H1 (cell line): Measurements from ENCODE around the gene FHL2. TPM values are rescaled to one million over a fixed set of nuclear protein-coding genes. Genes with fewer than 3 reads are reported as not detected.

Experiments
- CTCF ChIA-PET: fragments of 300-600 bp; sonication (Branson Sonifier 250); formaldehyde crosslinking; loops from one replicate; lab custom pipeline; 2021; ENCODE audit not compliant: partially characterized antibody; lab: Charles Lee
- POLR2A ChIA-PET: fragments of 300-600 bp; sonication (Branson Sonifier 250); formaldehyde crosslinking; loops from one replicate; lab custom pipeline; 2021; ENCODE audit warnings: inconsistent platforms; ENCODE audit not compliant: partially characterized antibody; lab: Charles Lee
- DNase-seq, 2 experiments: peaks; one replicate each; pipeline versions ENCODE4 v3.0.0 to v3.0.0-alpha.2; 2010 to 2022; ENCODE audit warnings: low spot score in 2 of 2, low read depth in 1 of 2, mixed read lengths in 1 of 2
- FAIRE-seq: peaks from 2 replicates; lab custom pipeline; 2011; peaks lifted over from hg19 to GRCh38; lab: Jason Lieb, UNC
- H2AFZ ChIP-seq: 2 replicates; pipeline ENCODE4 v1.8.1; 2012; ENCODE audit warnings: low read length, inconsistent platforms
- H2AK5ac ChIP-seq: 2 replicates; pipeline ENCODE4 v1.6.1; 2013; ENCODE audit warnings: low read depth, low read length
- H2BK120ac ChIP-seq: replicated peaks from 2 replicates; pipeline ENCODE3; 2013; ENCODE audit warnings: low read depth, low read length, inconsistent platforms
- H2BK12ac ChIP-seq: 2 replicates; pipeline ENCODE4 v1.6.1; 2013; ENCODE audit warnings: low read depth, low read length
- H2BK15ac ChIP-seq: 2 replicates; pipeline ENCODE4 v1.6.1; 2013; ENCODE audit warnings: low read length
- H2BK20ac ChIP-seq: 2 replicates; pipeline ENCODE4 v1.6.1; 2013; ENCODE audit warnings: low read length
- H2BK5ac ChIP-seq: 2 replicates; pipeline ENCODE4 v1.6.1; 2013; ENCODE audit warnings: low read depth, low read length
- H3K14ac ChIP-seq: 2 replicates; pipeline ENCODE4 v1.6.1; 2013; ENCODE audit warnings: inconsistent platforms; ENCODE audit not compliant: insufficient read length
- H3K18ac ChIP-seq: 2 replicates; pipeline ENCODE4 v1.6.1; 2013; ENCODE audit warnings: low read length; ENCODE audit errors: extremely low read depth
- H3K23ac ChIP-seq: 2 replicates; pipeline ENCODE4 v1.6.1; 2013; ENCODE audit warnings: inconsistent platforms; ENCODE audit not compliant: insufficient read length
- H3K23me2 ChIP-seq: 2 replicates; pipeline ENCODE4 v1.6.1; 2013; ENCODE audit warnings: low read depth, low read length
- H3K27ac ChIP-seq: 2 replicates; pipeline ENCODE4 v1.6.1; 2011; ENCODE audit warnings: low read depth, low read length, inconsistent platforms
- H3K27me3 ChIP-seq, 4 experiments: replicated peaks in 1 of 4; 1 replicate in 1 of 4; 2 replicates in 3 of 4; pipeline versions ENCODE4 v1.6.1 to v1.8.1; 2011 to 2013; ENCODE audit warnings: low read length in 3 of 4, mild to moderate bottlenecking in 3 of 4, inconsistent platforms in 2 of 4, mixed read lengths in 2 of 4, moderate library complexity in 1 of 4; ENCODE audit not compliant: control insufficient read depth in 3 of 4, insufficient read depth in 3 of 4; ENCODE audit errors: extremely low read depth in 1 of 4
- H3K36me3 ChIP-seq, 4 experiments: 2 replicates each; pipeline versions ENCODE4 v1.6.1 to v1.8.1; 2011 to 2013; ENCODE audit warnings: mild to moderate bottlenecking in 4 of 4, low read length in 3 of 4, moderate library complexity in 2 of 4, control low read depth in 1 of 4, inconsistent platforms in 1 of 4; ENCODE audit not compliant: insufficient read depth in 4 of 4, control insufficient read depth in 2 of 4
- H3K4ac ChIP-seq: replicated peaks from 2 replicates; pipeline ENCODE3; 2013; ENCODE audit warnings: low read length, low read depth, mixed read lengths, inconsistent platforms; ENCODE audit not compliant: insufficient read length
- H3K4me1 ChIP-seq, 4 experiments: replicated peaks in 1 of 4; 1 replicate in 1 of 4; 2 replicates in 3 of 4; pipeline versions ENCODE4 v1.6.1 to v1.8.1; 2011 to 2013; ENCODE audit warnings: low read length in 3 of 4, inconsistent platforms in 2 of 4, mixed read lengths in 1 of 4; ENCODE audit not compliant: insufficient read depth in 4 of 4, control insufficient read depth in 3 of 4
- H3K4me2 ChIP-seq, 2 experiments: 2 replicates each; pipeline versions ENCODE4 v1.6.1 to v1.8.1; 2011 to 2013; ENCODE audit warnings: low read depth in 2 of 2, low read length in 2 of 2, control low read depth in 1 of 2, inconsistent platforms in 1 of 2, mild to moderate bottlenecking in 1 of 2; ENCODE audit not compliant: insufficient read depth in 1 of 2
- H3K4me3 ChIP-seq, 4 experiments: fragments of 200-600, 300-600 bp in 1 of 4; sonication (generic), shearing (Covaris generic), sonication (Bioruptor Twin) in 1 of 4; 2 replicates each; pipeline versions ENCODE4 v1.5.1 to v1.8.1; 2011 to 2016; ENCODE audit warnings: low read length in 4 of 4, low read depth in 3 of 4, control low read depth in 2 of 4, inconsistent platforms in 2 of 4, mild to moderate bottlenecking in 2 of 4, mixed read lengths in 1 of 4, moderate library complexity in 1 of 4; ENCODE audit not compliant: insufficient read depth in 2 of 4; ENCODE audit errors: extremely low read depth in 1 of 4
- H3K56ac ChIP-seq: replicated peaks from 2 replicates; pipeline ENCODE3; 2013; ENCODE audit warnings: low read depth, mild to moderate bottlenecking, mixed read lengths, low read length, inconsistent platforms; ENCODE audit not compliant: insufficient read length
- H3K79me1 ChIP-seq: 2 replicates; pipeline ENCODE4 v1.6.1; 2013; ENCODE audit warnings: low read depth, low read length, control low read depth
- H3K79me2 ChIP-seq, 2 experiments: 2 replicates each; pipeline versions ENCODE4 v1.6.1 to v1.8.1; 2012 to 2013; ENCODE audit warnings: low read length in 2 of 2, mild to moderate bottlenecking in 2 of 2, inconsistent platforms in 1 of 2; ENCODE audit not compliant: insufficient read depth in 2 of 2, control insufficient read depth in 1 of 2
- H3K9ac ChIP-seq, 4 experiments: replicated peaks in 1 of 4; 1 replicate in 1 of 4; 2 replicates in 3 of 4; pipeline versions ENCODE4 v1.6.1 to v1.8.1; 2011 to 2013; ENCODE audit warnings: low read depth in 3 of 4, low read length in 3 of 4, control low read depth in 2 of 4, mild to moderate bottlenecking in 2 of 4, moderate library complexity in 2 of 4, inconsistent platforms in 1 of 4; ENCODE audit errors: extremely low read depth in 1 of 4
- H3K9me3 ChIP-seq, 2 experiments: 2 replicates each; pipeline versions ENCODE4 v1.6.1 to v1.8.1; 2012 to 2013; ENCODE audit warnings: mild to moderate bottlenecking in 2 of 2, moderate library complexity in 2 of 2, control low read depth in 1 of 2, inconsistent platforms in 1 of 2, low read depth in 1 of 2, low read length in 1 of 2, mixed read lengths in 1 of 2; ENCODE audit not compliant: insufficient read depth in 2 of 2
- H4K20me1 ChIP-seq, 2 experiments: replicated peaks in 1 of 2; 2 replicates each; pipeline versions ENCODE3 to v1.8.1; 2011 to 2013; ENCODE audit warnings: inconsistent platforms in 2 of 2, low read length in 2 of 2, mild to moderate bottlenecking in 1 of 2; ENCODE audit not compliant: insufficient read depth in 2 of 2, control insufficient read depth in 1 of 2
- H4K5ac ChIP-seq: 2 replicates; pipeline ENCODE4 v1.6.1; 2013; ENCODE audit warnings: low read length, low read depth, mixed read lengths, inconsistent platforms; ENCODE audit not compliant: insufficient read length
- H4K8ac ChIP-seq: 2 replicates; pipeline ENCODE4 v1.8.0; 2013; ENCODE audit warnings: mild to moderate bottlenecking, moderate library complexity, low read length, inconsistent platforms; ENCODE audit not compliant: insufficient read depth; ENCODE audit errors: extremely low read depth
- H4K91ac ChIP-seq: replicated peaks from 2 replicates; pipeline ENCODE3; 2013; ENCODE audit warnings: low read length, mixed read lengths, inconsistent platforms; ENCODE audit not compliant: insufficient read length
- ASH2L ChIP-seq: fragments of 200-600, 300-600 bp; sonication (generic); IDR thresholded peaks from one replicate; pipeline ENCODE4 v1.7.1; 2017; ENCODE audit warnings: low read length
- CREB1 ChIP-seq: IDR thresholded peaks from 2 replicates; pipeline ENCODE4 v1.6.1; 2012; ENCODE audit warnings: inconsistent platforms
- GABPA ChIP-seq: IDR thresholded peaks from 2 replicates; pipeline ENCODE4 v1.6.1; 2011; ENCODE audit warnings: mild to moderate bottlenecking, low read length, moderate library complexity, borderline replicate concordance; ENCODE audit not compliant: insufficient read depth
- HDAC6 ChIP-seq: IDR thresholded peaks from one replicate; pipeline ENCODE4 v1.7.1; 2012; ENCODE audit warnings: low read depth, mild to moderate bottlenecking, inconsistent platforms, low read length, moderate library complexity
- POU5F1 ChIP-seq: IDR thresholded peaks from 2 replicates; pipeline ENCODE4 v1.6.1; 2011; ENCODE audit warnings: low read depth, mild to moderate bottlenecking, low read length, moderate library complexity
- SAP30 ChIP-seq: fragments of 300-600 bp; sonication (generic); IDR thresholded peaks from 2 replicates; pipeline ENCODE4 v1.7.1; 2012; ENCODE audit warnings: low read length, moderate library complexity, mild to moderate bottlenecking, inconsistent platforms; ENCODE audit not compliant: insufficient read depth, insufficient replicate concordance
- SIX5 ChIP-seq: IDR thresholded peaks from 2 replicates; pipeline ENCODE4 v1.6.1; 2011; ENCODE audit warnings: mild to moderate bottlenecking, low read depth, low read length
- SP4 ChIP-seq: IDR thresholded peaks from 2 replicates; pipeline ENCODE4 v1.6.1; 2012; ENCODE audit warnings: low read length, inconsistent platforms
- TBP ChIP-seq: IDR thresholded peaks from 2 replicates; pipeline ENCODE4 v1.6.1; 2011; ENCODE audit warnings: low read depth, low read length, improper control_type of control experiment
- TCF12 ChIP-seq: IDR thresholded peaks from 2 replicates; pipeline ENCODE4 v1.6.1; 2011; ENCODE audit warnings: low read depth, mild to moderate bottlenecking, low read length
- WGBS, 2 experiments: shearing (Covaris generic) in 1 of 2; methylation state at CpG; one replicate each; pipeline versions ENCODE4 v1.1.6 to v1.1.7; 2013 to 2015; ENCODE audit warnings: low lambda C conversion rate in 2 of 2, mixed read lengths in 2 of 2, inconsistent platforms in 1 of 2, low coverage in 1 of 2, missing lambda C conversion rate in 1 of 2; ENCODE audit not compliant: insufficient replicate concordance in 2 of 2, insufficient coverage in 1 of 2, insufficient read length in 1 of 2; ENCODE audit errors: extremely low coverage in 1 of 2, missing lambda C conversion rate in 1 of 2; 5-methylcytosine and 5-hydroxymethylcytosine counted together
- polyA plus RNA-seq, 7 experiments: library from polyadenylated mRNA; depleted of rRNA in 3 of 7; stranded (reverse) in 5 of 7; unstranded in 2 of 7; fragments of >200 nt in 5 of 7; fragments of 200-250 nt in 2 of 7; gene quantifications; 1 replicate in 5 of 7; 2 replicates in 1 of 7; 4 replicates in 1 of 7; pipeline versions ENCODE4 v1.2.1 to v1.2.3, GENCODE V29; 2011 to 2013; ENCODE audit warnings: missing spikeins in 2 of 7, mixed read lengths in 2 of 7
- total RNA-seq: library from RNA; stranded (reverse); fragmentation: NEBNext Ultra II Directional; extraction: Animal tissue kit (Norgen Biotek cat#: 25700); gene quantifications from 2 replicates; pipeline ENCODE4 v1.2.1, GENCODE V29; 2021

Gene FHL2
- total and polyA plus RNA-seq, 2 of the 8 experiments (the other 6 are each of a cell fraction or from before 2014, with no cell fraction given), result 33.2 to 64.3 TPM

DNA sequence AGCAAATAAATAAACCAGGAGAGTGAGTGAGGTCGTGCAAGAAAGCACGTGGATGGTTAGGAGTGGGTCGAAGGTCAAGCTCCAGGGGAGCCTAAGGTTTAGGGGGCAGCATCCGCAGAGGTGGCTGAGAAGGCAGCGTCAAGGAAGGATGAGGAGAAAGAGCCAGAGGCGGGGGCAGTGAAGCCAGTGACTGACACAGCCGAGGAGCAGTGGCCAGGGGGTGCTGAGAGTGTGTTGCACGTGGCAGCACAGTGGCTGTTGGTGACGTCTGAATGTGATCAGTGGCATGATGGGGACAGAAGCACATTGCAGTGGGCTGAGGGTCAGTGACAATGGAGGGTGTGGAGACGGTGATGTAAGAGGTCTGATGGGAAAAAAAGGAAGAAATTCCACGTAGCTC, 13.7 kb upstream of the FHL2 start:
- peak overlapping the region; percentile 30 for H4K91ac ChIP-seq
- no peaks in the 10 kb centered on the region for H3K23me2 ChIP-seq
- DNase-seq, result no peak
- H2AK5ac ChIP-seq, result no peak overlapping the region
- ChIA-PET CTCF (interaction anchor here (1.3 to 3.2 kb wide), 5 partner anchors 9 to 103 kb away, joined by 3 to 16 read pairs (median 4); no protein-coding TSS in a partner anchor), POLR2A (interaction anchor here (2.7 kb wide), 1 partner anchor 13 kb away, joined by 13 read pairs; the partner anchor contains the start of gene FHL2)
- no peak overlapping the region for H2BK15ac ChIP-seq
- no peak overlapping the region for H3K14ac ChIP-seq
- H4K20me1 ChIP-seq, result no peaks in the 10 kb centered on the region
- H3K18ac ChIP-seq, result no peak overlapping the region; the same call in 1 of the 2 replicates
- no peak overlapping the region for H4K5ac ChIP-seq
- H3K79me2 ChIP-seq, result no peaks in the 10 kb centered on the region
- no peak overlapping the region for H3K27ac ChIP-seq
- no peak overlapping the region for H4K8ac ChIP-seq
- peak overlapping the region; percentile 13 for H3K56ac ChIP-seq
- H3K79me1 ChIP-seq, result no peaks in the 10 kb centered on the region
- TF ChIP-seq ASH2L (no peak), HDAC6 (no peak), CREB1 (no peak), SP4 (no peak), POU5F1 (no peak), SAP30 (no peak), GABPA (no peak), TBP (no peak), SIX5 (no peak), TCF12 (no peak)
- H2BK5ac ChIP-seq, result no peak overlapping the region
- FAIRE-seq, result no peak
- H2BK12ac ChIP-seq, result no peak overlapping the region
- 0 out of 2 replicates have a peak overlapping the region, but pooled peaks have one; percentile 50 for H2AFZ ChIP-seq
- WGBS, 2 experiments, result 86% methylated on average over 11 of the region's 11 CpGs; no CpG with 5 or more reads in 1 of the 2 experiments
- H3K4me2 ChIP-seq, result no peak overlapping the region
- H3K4me1 ChIP-seq, result no peaks in the 10 kb centered on the region
- H3K4me3 ChIP-seq, result no peak overlapping the region
- H2BK120ac ChIP-seq, result no peak overlapping the region
- H3K27me3 ChIP-seq, result no peaks in the 10 kb centered on the region; a peak in 1 of 7 replicates
- no peak overlapping the region for H3K4ac ChIP-seq
- H2BK20ac ChIP-seq, result no peak overlapping the region
- H3K9me3 ChIP-seq, result no peaks in the 10 kb centered on the region
- H3K9ac ChIP-seq, result no peak overlapping the region
- no peak overlapping the region for H3K23ac ChIP-seq
- H3K36me3 ChIP-seq, result no peaks in the 10 kb centered on the region; a peak in 1 of 8 replicates
